GM12873 (cell line): Measurements from ENCODE around the gene TCAP.

Source experiments
- CTCF ChIP-seq: IDR thresholded peaks from 2 replicates; pipeline ENCODE4 v1.5.1; 2012; ENCODE audit warnings: low read depth, mild to moderate bottlenecking, moderate library complexity, low read length, control low read depth; ENCODE audit not compliant: insufficient read depth; ENCODE audit errors: missing control alignments

Gene TCAP

DNA sequence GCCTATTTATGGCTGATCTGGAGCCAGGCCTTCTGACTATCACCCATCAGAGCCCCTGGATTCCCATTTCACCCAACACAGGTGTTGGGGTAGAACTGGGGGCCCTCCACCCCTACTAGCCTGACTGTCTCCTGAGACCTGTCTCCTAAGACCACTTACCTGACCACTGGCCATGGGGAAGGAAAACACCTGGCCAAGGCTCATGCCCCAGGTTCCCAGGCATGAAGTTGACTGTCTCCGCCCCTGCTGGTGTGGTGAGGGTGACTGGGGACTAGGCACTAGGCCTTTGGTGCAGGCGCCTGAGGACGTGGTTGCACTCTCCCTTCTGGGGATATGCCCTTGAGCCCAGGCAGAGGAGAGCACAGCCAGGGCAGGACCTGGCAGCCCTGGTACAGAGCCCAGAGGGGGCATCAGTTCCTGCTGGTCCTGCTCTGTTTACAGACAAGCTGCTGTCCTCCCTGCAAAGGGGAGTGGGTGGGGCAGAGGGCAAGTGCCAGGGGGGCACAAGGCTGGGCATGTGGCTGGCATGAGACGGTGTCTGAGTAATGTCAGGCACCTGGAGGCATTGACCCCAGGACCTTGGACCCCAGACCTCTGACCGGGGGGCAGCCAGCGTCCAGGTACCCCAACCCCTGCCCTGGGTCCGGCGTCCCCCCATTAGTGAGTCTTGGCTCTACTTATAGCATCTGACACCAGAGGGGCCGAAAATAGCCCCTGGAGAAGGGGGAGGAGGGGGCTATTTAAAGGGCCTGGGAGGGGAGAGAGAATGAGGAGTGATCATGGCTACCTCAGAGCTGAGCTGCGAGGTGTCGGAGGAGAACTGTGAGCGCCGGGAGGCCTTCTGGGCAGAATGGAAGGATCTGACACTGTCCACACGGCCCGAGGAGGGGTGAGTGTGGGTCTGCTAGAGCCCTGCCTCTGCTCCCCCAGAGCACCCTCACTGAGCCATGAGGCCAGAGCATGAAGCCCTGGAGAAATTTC lies at the start of gene TCAP:
Gene TCAP, plus strand, starts transcription at position 769 of the 981 bp plus-strand sequence. Its CDS starts 11 bp downstream, at position 780.
- no peak for TF ChIP-seq CTCF

DNA sequence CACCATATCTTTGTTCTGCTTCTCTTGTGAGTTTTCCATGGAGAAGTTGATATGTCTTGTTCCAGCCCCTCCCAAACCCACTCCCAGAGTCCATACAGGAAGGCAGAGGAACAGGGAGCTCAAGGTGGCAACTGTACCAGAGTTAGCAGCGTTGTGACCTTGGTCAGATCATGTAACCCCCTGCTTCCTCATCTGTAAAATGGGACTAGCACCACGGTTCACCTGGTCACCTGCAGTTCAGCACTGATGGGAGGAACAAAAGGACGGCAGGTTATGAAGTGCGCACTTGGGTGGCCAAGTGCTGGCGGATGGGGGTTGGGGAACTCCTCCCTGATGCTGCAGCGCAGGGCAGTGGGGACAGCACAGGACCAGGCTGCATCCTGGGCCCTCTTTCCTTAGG lies 49.7 kb upstream of the TCAP start:
- no peak for TF ChIP-seq CTCF

GRCh38 chr17:39617100-39617445 lies 48.1 kb upstream of the TCAP start:
- TF ChIP-seq CTCF, result no peak

DNA sequence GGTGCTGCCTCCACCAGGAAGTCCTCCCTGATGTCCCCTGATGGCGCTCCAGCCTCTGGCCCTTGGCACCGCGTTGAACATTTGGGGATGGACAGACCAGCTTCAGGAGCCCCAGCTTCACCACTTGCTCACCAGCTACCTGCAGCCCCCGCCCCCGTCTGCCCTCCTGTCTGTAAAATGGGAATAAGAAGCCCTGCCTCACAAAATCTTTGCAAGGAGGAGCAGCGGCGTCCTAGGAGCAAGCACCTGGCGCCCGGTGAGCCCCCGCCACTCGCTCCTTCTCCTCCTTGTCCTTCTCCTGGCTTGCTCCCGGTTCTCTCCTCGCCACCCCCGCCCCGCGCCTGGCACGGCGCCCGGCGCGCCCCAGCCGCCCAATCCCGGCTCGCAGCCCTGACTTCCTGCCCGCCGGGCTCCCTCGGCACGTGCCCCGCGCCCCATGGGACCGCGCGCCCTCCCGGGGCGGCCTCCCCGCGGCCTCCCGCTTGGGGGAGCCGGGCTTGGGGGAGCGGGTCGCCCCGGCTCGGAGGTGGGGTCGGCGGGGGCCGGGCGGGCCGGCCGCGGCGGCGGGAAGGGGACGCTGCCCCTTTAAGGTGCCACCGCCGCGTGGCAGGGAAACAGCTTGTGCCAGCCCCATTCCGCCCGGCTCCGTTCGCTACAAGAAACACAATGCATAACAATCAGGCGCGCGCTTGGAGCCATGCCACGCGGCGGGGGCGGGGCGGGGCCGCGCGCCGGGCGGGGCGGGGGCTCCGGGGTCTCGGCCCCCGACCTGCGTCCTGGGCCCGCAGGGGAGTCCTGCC lies 47.5 kb upstream of the TCAP start:
- no peak for TF ChIP-seq CTCF

DNA sequence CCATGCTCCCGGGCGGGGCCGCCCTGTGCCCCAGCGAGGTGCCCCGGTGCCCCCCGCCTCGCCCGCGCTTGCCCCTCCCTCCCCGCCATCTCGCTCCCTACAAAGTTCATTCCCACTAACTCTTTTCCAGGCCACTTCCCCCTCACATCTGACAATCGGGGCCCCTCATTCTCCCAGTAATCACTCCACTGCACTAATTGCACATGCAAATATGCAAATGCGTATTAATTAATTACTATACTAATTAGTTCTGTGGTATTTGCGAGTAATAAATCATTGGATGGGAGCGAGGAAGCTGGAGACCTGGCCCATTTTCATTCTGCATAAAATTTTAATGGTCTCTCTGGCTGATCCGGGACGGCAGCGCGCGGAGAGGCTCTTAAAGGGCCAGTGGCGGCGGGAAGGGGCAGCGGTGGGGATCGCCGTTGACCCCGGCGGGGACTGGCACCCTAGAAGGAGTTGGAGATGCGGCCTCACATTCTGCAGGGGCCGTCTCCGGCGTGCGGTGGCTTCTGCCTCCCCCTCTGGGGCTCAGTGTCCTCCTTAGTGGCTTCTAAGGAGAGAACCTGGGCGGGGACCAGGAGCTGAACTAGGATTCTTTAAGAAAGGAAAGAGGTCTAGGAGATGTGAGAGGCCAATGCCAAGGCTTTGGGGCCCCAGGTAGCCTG lies 46.8 kb upstream of the TCAP start:
- TF ChIP-seq CTCF, result no peak

DNA sequence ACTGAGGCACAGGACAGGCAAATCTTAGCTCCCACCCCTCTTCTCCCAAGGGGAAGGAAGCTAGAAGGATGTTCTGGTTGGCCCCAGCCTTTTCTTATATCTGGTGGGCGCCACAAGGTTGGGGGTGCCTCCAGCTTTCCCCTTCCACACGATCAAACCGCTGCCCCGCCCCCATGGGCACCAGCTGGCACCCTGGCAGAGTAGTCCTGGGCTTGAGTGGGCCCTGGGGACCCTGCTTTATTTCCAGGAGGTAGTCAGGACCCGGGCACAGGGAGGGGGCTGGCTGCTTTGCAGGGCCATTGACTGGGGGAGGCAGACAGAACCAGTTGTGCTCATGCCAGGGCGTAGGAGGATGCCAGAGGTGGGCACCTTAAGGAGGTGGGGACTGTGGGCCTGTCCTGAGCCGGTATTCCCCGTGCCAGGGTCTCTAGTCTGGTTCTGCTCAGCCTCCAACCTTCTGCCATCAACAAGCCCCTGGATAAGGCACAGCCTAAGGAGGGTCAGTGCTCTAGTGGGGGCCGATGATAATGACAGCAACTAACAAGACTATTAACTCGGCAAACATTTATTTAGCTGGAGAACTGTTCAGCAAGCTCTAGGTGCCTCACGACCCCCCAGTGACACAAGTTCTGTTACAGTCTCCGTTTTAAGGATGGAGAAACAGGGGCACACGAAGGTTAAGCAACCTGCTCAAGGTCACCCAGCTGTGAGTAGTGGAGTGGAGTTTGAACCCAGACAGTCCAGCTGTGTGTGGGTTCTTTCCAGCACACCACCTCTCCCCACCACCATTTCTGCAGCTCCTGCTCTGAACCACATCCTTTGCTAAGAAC lies 46.0 kb upstream of the TCAP start:
- no peak for TF ChIP-seq CTCF
